HG02759 (cell line): ENCODE measurements around the gene GPHN.
"Not testable (repeated sequence)": the region's sequence is repeated elsewhere in the genome, so short reads cannot be mapped to it uniquely, and the experiment has no call there.

Source experiments
- ATAC-seq: cut with Tn5 transposase; IDR thresholded peaks from one replicate; pipeline ENCODE4 v1.9.1; 2021; ENCODE audit warnings: mild to moderate bottlenecking, moderate library complexity; ENCODE audit not compliant: unreplicated experiment

Gene GPHN

GRCh38 chr14:66758031-66758613, 250.2 kb downstream of the GPHN start:
- no peak for ATAC-seq

DNA sequence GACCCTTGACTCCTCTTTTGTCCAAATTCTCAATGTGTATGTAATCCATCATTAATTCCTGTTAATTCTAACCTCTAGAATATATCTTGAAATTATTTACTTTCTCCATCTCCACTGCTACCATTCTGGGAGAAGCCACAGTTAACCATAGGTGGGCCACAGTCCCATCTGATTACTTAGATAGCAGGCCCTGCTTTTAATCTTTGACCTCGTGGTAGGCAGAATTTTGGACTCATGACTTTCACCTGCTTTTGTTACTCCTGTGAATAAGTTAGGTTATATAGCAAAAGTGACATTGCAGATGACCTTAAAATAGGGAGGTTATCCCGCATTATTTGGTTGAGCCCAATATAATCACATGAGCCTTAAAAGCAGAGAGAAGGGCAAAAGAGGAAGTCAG, 264.2 kb downstream of the GPHN start:
- ATAC-seq = no peak

- no peak for ATAC-seq
Measured at GRCh38 chr14:66782853-66783252, 274.9 kb downstream of the GPHN start.

- ATAC-seq = no peak
Measured at GRCh38 chr14:66790101-66790500, 282.2 kb downstream of the GPHN start.

GRCh38 chr14:66802962-66803361, 295.0 kb downstream of the GPHN start:
- ATAC-seq = no peak

DNA sequence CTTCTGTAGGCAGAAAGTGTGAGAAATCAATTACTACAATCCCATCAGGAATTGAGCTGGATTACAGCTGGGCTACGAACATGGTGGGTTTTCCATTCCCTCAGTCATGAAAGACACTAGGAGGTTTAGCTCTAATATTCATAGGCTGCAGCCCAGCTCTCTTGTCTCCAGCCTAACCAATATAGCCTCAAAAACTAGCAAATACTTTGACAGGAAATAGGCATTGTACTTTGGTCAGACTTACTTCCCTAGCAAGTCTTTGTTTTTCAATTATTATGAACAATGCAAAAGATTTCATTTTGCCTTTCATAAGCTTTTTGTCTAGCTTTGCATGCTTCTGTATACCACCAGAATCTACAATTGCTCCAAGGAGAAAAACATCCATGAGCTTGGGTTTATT, 296.2 kb downstream of the GPHN start:
- ATAC-seq = no peak

- ATAC-seq = no peak
Measured at GRCh38 chr14:66813636-66814035, 305.7 kb downstream of the GPHN start.

- no peak for ATAC-seq
Measured at GRCh38 chr14:66815687-66816086, 307.7 kb downstream of the GPHN start.

DNA sequence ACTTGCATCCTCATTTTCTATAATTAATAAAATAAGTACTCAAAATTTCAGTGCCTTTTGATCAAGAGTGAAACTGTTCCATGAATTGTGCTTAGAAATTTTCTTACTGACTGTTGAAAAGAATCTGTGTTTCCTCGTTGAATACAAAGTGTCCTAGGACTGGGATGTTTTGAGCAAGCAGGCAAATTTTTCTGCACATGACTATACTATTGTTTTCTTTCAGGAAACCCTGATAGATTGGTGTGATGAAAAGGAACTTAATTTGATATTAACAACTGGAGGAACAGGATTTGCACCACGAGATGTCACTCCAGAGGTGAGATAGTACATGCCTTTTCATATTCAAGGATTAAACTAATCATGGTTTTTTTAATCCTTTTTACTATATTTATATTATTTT, 316.3 kb downstream of the GPHN start:
- ATAC-seq = no peak

GRCh38 chr14:66827182-66827581, 319.2 kb downstream of the GPHN start:
- no peak for ATAC-seq

DNA sequence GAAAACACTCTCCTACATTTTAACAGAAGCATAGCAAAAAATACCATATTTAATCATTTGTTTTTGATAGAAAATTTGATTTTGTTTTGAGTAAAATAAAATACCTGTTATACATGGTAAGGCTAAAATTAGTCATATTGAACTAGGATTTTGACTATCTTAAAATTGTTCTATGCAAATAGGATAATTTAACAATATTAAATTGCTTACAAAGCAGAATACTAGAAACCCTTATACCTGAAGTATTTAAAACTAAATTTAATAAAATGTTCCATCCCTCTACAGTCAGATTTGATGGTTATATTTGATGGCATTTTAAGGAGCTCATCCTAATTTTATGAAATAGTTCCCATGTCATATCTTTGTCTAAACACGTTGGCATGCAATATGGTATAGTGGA, 323.2 kb downstream of the GPHN start:
- no peak for ATAC-seq

DNA sequence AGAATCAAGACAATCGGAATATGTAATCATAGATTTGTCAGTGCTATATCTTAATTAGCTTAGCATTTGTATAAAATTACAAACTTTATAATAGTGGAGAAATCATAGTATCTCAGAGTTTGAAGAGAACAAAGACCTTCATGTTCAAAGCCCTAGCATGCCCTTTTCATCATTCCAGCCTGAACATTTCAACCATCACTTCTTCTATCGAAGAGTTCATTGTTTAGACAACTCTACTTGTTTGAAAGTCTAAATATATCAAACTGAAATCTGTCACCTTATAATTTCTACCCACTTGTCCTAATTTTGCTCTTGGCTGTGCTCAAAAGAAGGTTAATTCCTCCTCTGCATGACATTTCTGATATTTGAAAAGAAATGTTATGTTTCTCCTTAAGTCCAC, 325.9 kb downstream of the GPHN start:
- no peak for ATAC-seq

GRCh38 chr14:66837436-66837835, 329.5 kb downstream of the GPHN start:
- not testable (repeated sequence) for ATAC-seq

GRCh38 chr14:66842911-66843512, 335.1 kb downstream of the GPHN start:
- no peak for ATAC-seq

DNA sequence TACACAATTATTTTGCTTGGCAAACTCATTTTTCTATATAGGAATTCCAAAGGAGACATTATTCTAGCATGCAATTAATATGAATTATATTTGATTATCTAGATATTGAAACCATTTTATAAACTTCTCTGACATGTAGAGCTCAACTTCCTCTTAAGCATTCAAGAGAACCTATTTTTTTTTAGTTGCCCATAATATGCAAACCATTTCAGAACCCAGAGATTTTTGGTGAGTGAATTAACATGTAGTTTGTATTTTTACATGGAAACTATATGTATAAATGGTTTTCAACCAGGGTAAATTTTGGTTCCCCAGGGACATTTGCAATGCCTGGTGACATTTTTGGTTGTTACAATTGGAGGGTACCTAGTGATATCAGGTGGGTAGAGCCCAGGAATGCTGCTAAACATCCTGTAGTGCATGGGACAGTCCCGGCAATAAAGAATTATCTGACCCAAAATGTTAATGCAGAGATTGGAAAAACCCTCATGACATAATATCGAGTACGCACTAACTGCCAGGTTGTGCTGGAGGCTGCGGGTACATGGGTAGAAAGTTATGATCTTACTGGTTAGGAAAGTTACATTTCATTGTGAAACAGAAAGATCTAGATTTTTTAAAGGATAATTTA, 342.4 kb downstream of the GPHN start:
- no peak for ATAC-seq

DNA sequence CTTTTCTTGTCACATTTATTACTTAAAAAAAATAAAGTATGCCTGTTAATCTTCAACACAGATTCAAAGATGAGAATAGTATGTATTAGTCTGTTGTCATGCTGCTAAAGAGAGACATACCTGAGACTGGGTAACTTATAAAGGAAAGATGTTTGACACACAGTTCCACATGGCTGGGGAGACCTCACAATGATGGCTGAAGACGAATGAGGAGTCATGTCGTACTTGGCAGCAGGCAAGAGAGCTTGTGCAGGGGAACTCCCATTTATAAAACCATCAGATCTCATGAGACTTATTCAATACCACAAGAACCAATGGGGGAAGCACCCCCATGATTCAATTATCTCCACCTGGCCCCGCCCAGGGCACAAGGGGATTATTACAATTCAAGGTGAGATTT, 345.4 kb downstream of the GPHN start:
- ATAC-seq = no peak

GRCh38 chr14:66857867-66858266, 349.9 kb downstream of the GPHN start:
- no peak for ATAC-seq

DNA sequence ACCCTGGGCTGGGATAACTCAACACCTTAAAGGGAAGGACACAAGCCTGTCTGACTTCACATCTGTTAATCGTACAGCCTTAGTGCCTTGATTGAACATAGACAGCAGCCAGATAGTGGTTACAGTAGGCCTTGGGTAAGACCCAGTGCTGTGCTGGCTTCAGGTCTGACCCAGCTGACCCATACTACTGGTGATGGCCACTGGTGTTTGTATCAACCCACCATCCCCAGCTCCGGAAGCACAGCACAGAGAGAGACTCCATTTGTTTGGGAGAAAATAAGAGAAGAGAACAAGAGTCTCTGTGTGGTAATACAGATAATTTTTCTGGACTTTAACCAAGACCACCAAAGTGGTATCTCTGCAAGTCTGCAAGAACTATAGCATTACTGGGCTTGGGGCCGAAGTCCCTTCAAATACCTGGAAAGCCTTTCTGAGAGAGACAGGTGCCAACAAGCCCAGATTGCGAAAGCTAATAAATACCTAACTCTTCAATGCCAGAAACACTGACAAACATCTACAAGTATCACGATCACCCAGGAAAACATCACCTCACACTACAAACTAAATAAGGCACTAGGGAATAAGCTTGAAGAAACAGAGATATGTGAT, 351.2 kb downstream of the GPHN start:
- ATAC-seq = no peak

DNA sequence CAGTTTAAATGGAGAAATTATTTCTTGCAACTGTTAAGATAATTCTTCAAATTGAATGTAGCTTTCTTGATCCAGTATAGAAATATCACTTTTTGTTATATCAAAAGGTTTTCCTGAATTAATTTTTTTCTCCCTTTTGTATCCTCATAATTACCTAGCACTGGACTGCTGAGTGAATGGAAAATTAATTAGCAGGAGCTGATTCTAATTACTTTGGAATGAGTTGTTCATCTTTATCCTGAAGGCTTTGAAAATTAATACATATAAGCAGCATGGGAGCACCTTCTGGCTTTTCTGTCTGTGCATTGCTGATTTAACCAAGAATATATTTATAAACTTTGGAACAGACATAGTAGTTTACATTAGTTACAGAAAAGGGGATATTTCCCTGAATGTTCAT, 373.6 kb downstream of the GPHN start:
- ATAC-seq = no peak

DNA sequence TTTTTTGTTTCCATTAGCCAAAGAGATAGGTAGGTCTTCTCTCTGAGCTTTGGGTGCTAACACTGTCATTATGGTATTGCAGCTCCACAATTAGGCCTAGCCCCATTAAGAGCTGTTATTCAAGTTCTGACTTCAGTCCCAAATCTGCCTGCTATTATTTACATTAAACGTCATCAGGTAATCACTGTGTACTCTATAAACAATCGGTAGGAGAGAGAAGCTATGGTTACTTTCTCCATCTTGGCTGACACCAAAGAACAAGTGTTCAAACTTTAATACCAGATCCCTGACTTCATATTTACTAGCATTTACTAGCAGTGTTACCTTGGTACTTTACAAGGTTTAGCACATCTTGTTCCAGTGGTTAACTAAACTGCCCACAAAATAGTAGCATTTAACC, 376.2 kb downstream of the GPHN start:
- no peak for ATAC-seq

DNA sequence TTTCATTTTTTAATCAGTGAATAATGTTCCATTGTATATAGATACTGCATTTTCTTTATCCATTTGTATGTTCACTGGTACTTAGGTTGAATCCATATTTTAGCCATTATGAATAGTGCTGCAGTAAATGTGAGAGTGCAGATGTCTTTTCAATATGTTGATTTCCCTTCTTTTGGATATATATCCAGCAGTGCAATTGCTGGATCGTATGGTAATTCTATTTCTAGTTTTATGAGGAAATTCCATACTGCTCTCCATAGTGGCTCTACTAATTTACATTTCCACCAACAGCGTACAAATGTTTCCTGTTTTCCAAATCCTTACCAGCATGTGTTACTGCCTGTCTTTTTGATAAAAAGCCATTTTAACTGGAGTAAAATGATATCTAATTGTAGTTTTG, 392.8 kb downstream of the GPHN start:
- no peak for ATAC-seq

- no peak for ATAC-seq
Measured at GRCh38 chr14:66910311-66910840, 402.4 kb downstream of the GPHN start.
